HEK293T (cell line): ENCODE measurements around the gene ANKRD34C.
"Not testable (repeated sequence)": the region's sequence is repeated elsewhere in the genome, so short reads cannot be mapped to it uniquely, and the experiment has no call there.

ENCODE experiments used
- CTCF ChIA-PET: fragments of 350-600 bp; formaldehyde crosslinking; extraction: SDS; loops from one replicate; lab custom pipeline; 2021; ENCODE audit warnings: antibody characterized with exemption, inconsistent platforms; lab: Yijun Ruan, JAX
- POLR2A ChIA-PET: fragments of 350-600 bp; formaldehyde crosslinking; extraction: SDS; loops from one replicate; lab custom pipeline; 2020; ENCODE audit warnings: antibody characterized with exemption, inconsistent platforms; lab: Yijun Ruan, JAX
- DNase-seq: peaks from one replicate; pipeline ENCODE4 v3.0.0; 2012; ENCODE audit warnings: mixed read lengths; ENCODE audit errors: extremely low spot score
- ARNT ChIP-seq: fragments of 450-650 bp; IDR thresholded peaks from 2 replicates; pipeline ENCODE4 v1.6.1; 2017; ENCODE audit warnings: mild to moderate bottlenecking
- BHLHE40 ChIP-seq: fragments of 450-650 bp; IDR thresholded peaks from 2 replicates; pipeline ENCODE4 v1.6.1; 2016; ENCODE audit warnings: mild to moderate bottlenecking, moderate library complexity, borderline replicate concordance
- CTBP1 ChIP-seq: fragments of 450-650 bp; IDR thresholded peaks from 2 replicates; pipeline ENCODE4 v1.6.1; 2016; ENCODE audit warnings: borderline replicate concordance
- ELF4 ChIP-seq: fragments of 450-650 bp; IDR thresholded peaks from 2 replicates; pipeline ENCODE4 v1.6.1; 2017; ENCODE audit warnings: antibody characterized with exemption
- FOXA1 ChIP-seq: fragments of 450-650 bp; IDR thresholded peaks from 2 replicates; pipeline ENCODE4 v1.6.1; 2016; ENCODE audit warnings: mild to moderate bottlenecking
- FOXK2 ChIP-seq: fragments of 450-650 bp; IDR thresholded peaks from 2 replicates; pipeline ENCODE4 v1.6.1; 2016; ENCODE audit warnings: mild to moderate bottlenecking
- FOXM1 ChIP-seq: fragments of 450-650 bp; IDR thresholded peaks from 2 replicates; pipeline ENCODE4 v1.6.1; 2017; ENCODE audit warnings: mild to moderate bottlenecking, borderline replicate concordance
- HDGF ChIP-seq: fragments of 450-650 bp; IDR thresholded peaks from 2 replicates; pipeline ENCODE4 v1.6.1; 2017; ENCODE audit warnings: antibody characterized with exemption, borderline replicate concordance
- L3MBTL2 ChIP-seq: fragments of 450-650 bp; conservative IDR thresholded peaks from 2 replicates; pipeline ENCODE4 v1.6.1; 2016; ENCODE audit warnings: mild to moderate bottlenecking
- LEF1 ChIP-seq: fragments of 450-650 bp; IDR thresholded peaks from 2 replicates; pipeline ENCODE4 v1.6.1; 2017; ENCODE audit warnings: mild to moderate bottlenecking, borderline replicate concordance
- NFRKB ChIP-seq: fragments of 450-650 bp; IDR thresholded peaks from 2 replicates; pipeline ENCODE4 v1.6.1; 2016; ENCODE audit warnings: mild to moderate bottlenecking, moderate library complexity
- SP1 ChIP-seq: fragments of 450-650 bp; IDR thresholded peaks from 2 replicates; pipeline ENCODE4 v1.6.1; 2017
- SUZ12 ChIP-seq: fragments of 450-650 bp; IDR thresholded peaks from 2 replicates; pipeline ENCODE4 v1.6.1; 2016; ENCODE audit warnings: mild to moderate bottlenecking
- TARDBP ChIP-seq: fragments of 450-650 bp; IDR thresholded peaks from 2 replicates; pipeline ENCODE4 v1.6.1; 2016
- ZNF384 ChIP-seq: fragments of 450-650 bp; IDR thresholded peaks from 2 replicates; pipeline ENCODE4 v1.6.1; 2016
- TF ChIP-seq, protein P1 (sequence below): fragments of 450-650 bp; IDR thresholded peaks from 2 replicates; pipeline ENCODE4 v1.6.1; 2016

ANKRD34C gene

DNA sequence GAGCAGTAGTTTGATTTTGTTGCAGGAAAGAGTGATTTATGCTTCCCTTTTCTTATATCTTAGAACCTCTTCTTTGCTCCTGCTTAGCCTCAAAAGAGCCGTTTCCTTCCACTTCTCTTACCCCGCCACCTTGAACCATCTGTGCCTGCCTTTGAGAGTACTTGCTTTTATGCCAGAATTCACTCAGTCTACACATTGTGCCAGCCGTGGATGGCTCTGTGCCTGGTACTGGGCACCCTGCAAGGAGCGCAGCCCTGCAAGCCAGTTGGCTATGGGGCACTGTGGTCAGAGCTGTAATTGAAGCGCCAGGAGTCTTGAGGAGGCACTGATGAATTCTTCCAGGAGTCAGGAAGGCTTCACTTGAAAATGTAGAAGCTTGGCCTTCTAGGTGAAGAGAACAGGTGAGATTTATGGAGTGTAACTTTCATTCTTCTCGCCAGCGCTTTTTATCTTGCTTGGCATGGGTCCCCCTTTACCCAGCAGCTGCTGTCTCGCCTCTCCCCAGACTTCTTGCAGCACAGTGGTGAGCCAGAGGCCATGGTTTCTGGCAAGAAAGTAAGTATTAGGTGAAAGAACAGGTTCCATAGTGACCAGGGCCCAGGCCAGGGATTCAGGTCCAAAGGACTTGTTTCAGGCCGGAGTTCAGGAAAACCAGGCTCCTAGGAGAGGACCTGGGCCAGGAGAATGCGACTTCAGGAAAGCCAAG is 33.3 kb downstream of the ANKRD34C start:
- DNase-seq: no peak
- ChIA-PET POLR2A (no interaction called here), CTCF (interaction anchor here (0.6 kb wide), 1 partner anchor 11 kb away, joined by 4 read pairs; no protein-coding TSS in a partner anchor)
- no peak for TF ChIP-seq L3MBTL2
- no peak for TF ChIP-seq ELF4

DNA sequence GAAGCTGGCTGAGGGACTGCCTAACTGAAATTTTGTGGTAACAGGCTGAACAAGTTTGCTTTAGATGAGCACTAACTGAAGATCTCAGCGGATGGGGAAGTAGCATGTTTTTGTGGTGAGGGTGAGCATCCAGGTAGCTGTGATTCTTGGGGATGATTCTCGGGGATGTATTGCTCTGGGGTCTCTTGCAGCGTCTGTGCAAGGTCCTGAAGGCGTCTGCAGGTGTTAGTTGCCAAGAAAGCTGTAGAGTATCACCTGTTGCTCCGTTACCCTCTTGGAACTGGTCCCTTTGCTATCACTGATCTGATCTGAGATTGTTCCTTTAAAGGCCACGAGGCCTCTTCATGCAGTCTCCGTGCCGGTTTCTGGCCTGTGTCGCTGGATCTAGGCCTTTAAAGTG is 34.3 kb downstream of the ANKRD34C start:
- TF ChIP-seq FOXM1 (no peak), HDGF (no peak), LEF1 (no peak), FOXK2 (no peak), ZNF384 (no peak), SUZ12 (no peak)
- ChIA-PET POLR2A (no interaction called here), CTCF (no interaction called here)
- no peak for DNase-seq

DNA sequence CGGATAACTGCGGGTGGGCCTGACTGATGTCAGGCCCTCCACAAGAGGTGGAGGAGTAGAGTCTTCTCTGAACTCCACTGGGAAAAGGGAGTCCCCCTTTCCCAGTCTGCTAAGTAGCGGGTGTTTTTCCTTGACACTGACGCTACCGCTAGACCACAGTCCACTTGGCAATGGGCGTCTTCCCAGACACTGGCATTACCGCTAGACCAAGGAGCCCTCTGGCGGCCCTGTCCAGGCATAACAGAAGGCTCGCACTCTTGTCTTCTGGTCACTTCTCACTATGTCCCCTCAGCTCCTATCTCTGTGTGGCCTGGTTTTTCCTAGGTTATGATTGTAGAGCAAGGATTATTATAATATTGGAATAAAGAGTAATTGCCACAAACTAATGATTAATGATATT is 37.5 kb downstream of the ANKRD34C start:
- DNase-seq, CTCF ChIA-PET, POLR2A ChIA-PET: not testable (repeated sequence)

DNA sequence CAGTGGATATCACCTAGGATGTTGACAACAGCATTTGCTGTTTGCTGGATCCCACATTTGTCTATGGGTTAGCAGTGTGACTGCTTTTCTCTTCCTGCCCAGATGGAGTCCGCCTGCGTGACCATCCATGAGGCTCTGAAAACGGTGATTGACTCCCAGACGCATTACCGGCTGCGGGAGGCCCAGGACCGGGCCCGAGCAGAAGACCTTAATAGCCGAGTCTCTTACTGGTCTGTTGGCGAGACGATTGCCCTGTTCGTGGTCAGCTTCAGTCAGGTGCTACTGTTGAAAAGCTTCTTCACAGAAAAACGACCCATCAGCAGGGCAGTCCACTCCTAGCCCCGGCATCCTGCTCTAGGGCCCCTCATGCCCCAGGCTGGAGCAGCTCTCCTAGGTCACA is 39.4 kb downstream of the ANKRD34C start:
- TF ChIP-seq HDGF (no peak), ARNT (no peak), BHLHE40 (no peak), FOXM1 (no peak), TARDBP (no peak), FOXK2 (no peak), SUZ12 (no peak), CTBP1 (no peak), NFRKB (no peak), ELF4 (no peak), ZNF384 (no peak), FOXA1 (no peak), L3MBTL2 (no peak), SP1 (no peak), LEF1 (no peak)
- TF ChIP-seq, protein P1, sequence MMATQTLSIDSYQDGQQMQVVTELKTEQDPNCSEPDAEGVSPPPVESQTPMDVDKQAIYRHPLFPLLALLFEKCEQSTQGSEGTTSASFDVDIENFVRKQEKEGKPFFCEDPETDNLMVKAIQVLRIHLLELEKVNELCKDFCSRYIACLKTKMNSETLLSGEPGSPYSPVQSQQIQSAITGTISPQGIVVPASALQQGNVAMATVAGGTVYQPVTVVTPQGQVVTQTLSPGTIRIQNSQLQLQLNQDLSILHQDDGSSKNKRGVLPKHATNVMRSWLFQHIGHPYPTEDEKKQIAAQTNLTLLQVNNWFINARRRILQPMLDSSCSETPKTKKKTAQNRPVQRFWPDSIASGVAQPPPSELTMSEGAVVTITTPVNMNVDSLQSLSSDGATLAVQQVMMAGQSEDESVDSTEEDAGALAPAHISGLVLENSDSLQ: no peak
- ChIA-PET CTCF (no interaction called here), POLR2A (interaction anchor here (1.3 kb wide), 1 partner anchor 11 kb away, joined by 3 read pairs; the partner anchor contains the start of gene TMED3)
- DNase-seq: no peak

DNA sequence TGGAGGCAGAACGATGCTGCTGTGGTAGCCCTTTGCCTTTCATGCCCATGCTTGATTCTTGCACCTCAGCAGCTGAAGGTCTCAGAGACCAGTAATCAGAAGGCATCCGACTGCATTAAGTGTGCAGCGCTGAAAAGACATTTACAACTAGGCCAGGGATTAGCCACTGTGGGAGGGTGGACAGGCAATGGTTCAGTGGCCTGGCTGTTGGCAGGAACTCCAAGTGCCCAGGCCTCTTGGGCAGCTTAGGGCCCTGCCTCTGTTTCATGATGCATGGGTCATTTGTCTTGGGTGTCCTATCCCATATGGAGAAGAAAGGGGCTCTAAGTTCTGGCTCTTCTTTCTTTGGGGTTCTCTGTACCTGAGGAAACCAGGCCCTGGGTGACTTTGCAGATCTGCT is 39.8 kb downstream of the ANKRD34C start:
- TF ChIP-seq SP1: no peak
- no peak for TF ChIP-seq HDGF
- TF ChIP-seq ARNT: no peak
- no peak for TF ChIP-seq CTBP1
- no peak for TF ChIP-seq L3MBTL2
- TF ChIP-seq ZNF384: no peak
- TF ChIP-seq BHLHE40: no peak
- ChIA-PET CTCF (no interaction called here), POLR2A (interaction anchor here (1.3 kb wide), 1 partner anchor 11 kb away, joined by 3 read pairs; the partner anchor contains the start of gene TMED3)
- no peak for DNase-seq

DNA sequence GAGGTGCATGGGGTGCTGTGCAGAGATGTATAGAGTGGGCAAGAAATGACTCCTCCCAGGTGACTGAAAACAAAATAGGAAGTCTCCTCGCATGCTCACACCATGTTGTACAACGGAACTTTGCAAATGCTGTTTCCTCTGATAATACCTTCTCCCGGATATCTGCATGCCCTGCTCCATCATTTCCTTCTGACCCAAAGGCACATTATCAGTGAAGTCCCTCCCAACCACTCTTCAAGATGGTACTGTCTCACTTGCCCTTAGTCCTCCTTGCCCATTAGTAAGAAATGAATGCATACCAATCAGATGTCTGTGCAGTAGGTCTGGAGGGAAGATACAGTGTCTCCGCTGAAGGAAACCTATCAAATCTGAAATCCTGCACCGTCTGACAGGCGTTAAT is 40.4 kb downstream of the ANKRD34C start:
- POLR2A ChIA-PET: no interaction called here
- CTCF ChIA-PET: interaction anchor here (0.5 kb wide), 1 partner anchor 61 kb away, joined by 4 read pairs; no protein-coding TSS in a partner anchor
- TF ChIP-seq ZNF384: no peak
- TF ChIP-seq L3MBTL2: no peak
- no peak for TF ChIP-seq CTBP1
- TF ChIP-seq FOXK2: no peak
- TF ChIP-seq BHLHE40: no peak
- TF ChIP-seq LEF1: no peak
- TF ChIP-seq SP1: no peak
- TF ChIP-seq, protein P1: no peak
- no peak for DNase-seq

DNA sequence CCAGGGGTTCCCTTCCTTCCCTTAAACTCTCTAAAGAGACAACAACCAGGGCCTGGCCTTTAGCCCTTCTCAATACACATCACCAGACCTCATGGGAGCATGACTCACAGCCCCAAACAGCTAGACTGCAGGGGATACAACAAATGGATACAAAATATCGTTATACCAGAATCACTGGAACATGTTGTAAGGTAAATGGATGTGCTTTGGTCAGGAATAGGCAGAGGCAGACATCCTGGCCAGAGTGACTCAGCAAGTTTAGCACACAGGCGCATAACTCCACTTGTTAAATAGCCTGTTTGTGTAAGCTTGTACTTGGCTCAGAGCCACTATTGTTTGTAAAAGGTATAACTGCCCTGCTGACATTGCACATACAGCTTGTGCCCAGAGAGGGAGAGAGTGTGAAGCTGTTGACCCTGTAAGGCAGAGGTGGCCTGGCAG is 46.7 kb downstream of the ANKRD34C start:
- POLR2A ChIA-PET: no interaction called here
- TF ChIP-seq ZNF384 (no peak), NFRKB (no peak), FOXM1 (no peak), ARNT (no peak), L3MBTL2 (no peak), BHLHE40 (no peak), SUZ12 (no peak), CTBP1 (no peak), SP1 (no peak), FOXA1 (no peak), HDGF (no peak), FOXK2 (no peak), ELF4 (no peak), LEF1 (no peak)
- CTCF ChIA-PET: interaction anchor here (1.3 kb wide), 1 partner anchor 11 kb away, joined by 3 read pairs; no protein-coding TSS in a partner anchor
- DNase-seq: no peak
